Loucy (cell line): ENCODE measurements around the gene VSIG10.

ENCODE experiments used
- H2AFZ ChIP-seq: fragments of 200-600 bp; sonication (generic); 2 replicates; pipeline ENCODE4 v1.6.0; 2016; ENCODE audit warnings: antibody characterized with exemption, mild to moderate bottlenecking, low read length, moderate library complexity
- H3F3A ChIP-seq: fragments of 200-600 bp; 2 replicates; pipeline ENCODE4 v1.6.0; 2016; ENCODE audit warnings: antibody characterized with exemption, low read depth, mild to moderate bottlenecking
- H3K27me3 ChIP-seq: fragments of 200-600 bp; sonication (generic); 2 replicates; pipeline ENCODE4 v1.6.1; 2014; ENCODE audit warnings: low read length, mild to moderate bottlenecking; ENCODE audit not compliant: insufficient read depth, poor library complexity, severe bottlenecking
- H3K36me3 ChIP-seq: fragments of 200-600 bp; sonication (generic); 2 replicates; pipeline ENCODE4 v1.6.1; 2016; ENCODE audit warnings: low read length; ENCODE audit not compliant: insufficient read depth
- H3K4me1 ChIP-seq: fragments of 200-600 bp; sonication (generic); 2 replicates; pipeline ENCODE4 v1.5.1; 2014; ENCODE audit warnings: low read length, mild to moderate bottlenecking; ENCODE audit not compliant: insufficient read depth, poor library complexity, severe bottlenecking
- H3K4me2 ChIP-seq: fragments of 200-600 bp; sonication (generic); 2 replicates; pipeline ENCODE4 v1.6.0; 2014; ENCODE audit warnings: antibody characterized with exemption, low read length, low read depth, mild to moderate bottlenecking; ENCODE audit not compliant: poor library complexity, severe bottlenecking
- H3K4me3 ChIP-seq: fragments of 200-600 bp; sonication (generic); 2 replicates; pipeline ENCODE4 v1.5.1; 2014; ENCODE audit warnings: low read length, mild to moderate bottlenecking, mixed read lengths; ENCODE audit not compliant: poor library complexity, severe bottlenecking
- H3K79me2 ChIP-seq: fragments of 200-600 bp; sonication (generic); 2 replicates; pipeline ENCODE4 v1.6.1; 2014; ENCODE audit warnings: low read length; ENCODE audit not compliant: insufficient read depth
- H3K9ac ChIP-seq: fragments of 200-600 bp; sonication (generic); 2 replicates; pipeline ENCODE4 v1.6.0; 2014; ENCODE audit warnings: mild to moderate bottlenecking, low read depth, low read length, moderate library complexity; ENCODE audit not compliant: poor library complexity, severe bottlenecking
- H3K9me2 ChIP-seq: fragments of 200-600 bp; sonication (generic); replicated peaks from 2 replicates; pipeline ENCODE4 v1.6.1; 2016; ENCODE audit warnings: low read depth, low read length, mixed read lengths
- H3K9me3 ChIP-seq: fragments of 200-600 bp; sonication (generic); 2 replicates; pipeline ENCODE4 v1.6.1; 2014; ENCODE audit warnings: mild to moderate bottlenecking, antibody characterized with exemption, low read length, low read depth; ENCODE audit not compliant: insufficient read depth
- H4K20me1 ChIP-seq: fragments of 200-600 bp; sonication (generic); 2 replicates; pipeline ENCODE4 v1.6.0; 2014; ENCODE audit warnings: antibody characterized with exemption, low read length, mild to moderate bottlenecking; ENCODE audit not compliant: insufficient read depth, poor library complexity, severe bottlenecking
- CTCF ChIP-seq: fragments of 200-600 bp; sonication (generic); conservative IDR thresholded peaks from 2 replicates; pipeline ENCODE4 v1.5.1; 2014; ENCODE audit warnings: mild to moderate bottlenecking, antibody characterized with exemption, low read length
- EZH2phosphoT487 ChIP-seq: fragments of 200-600 bp; IDR thresholded peaks from 2 replicates; pipeline ENCODE4 v1.6.1; 2018; ENCODE audit warnings: antibody characterized with exemption, mild to moderate bottlenecking, moderate library complexity, borderline replicate concordance

Gene VSIG10

GRCh38 chr12:118103201-118103600 lies 610 bp downstream of the VSIG10 start:
- Histone ChIP-seq H3K36me3 (no peaks in the 10 kb centered on the region), H3K9me3 (no peaks in the 10 kb centered on the region), H3K9me2 (no peaks in the 10 kb centered on the region), H3K9ac (peak overlapping the region; percentile 77), H2AFZ (peak overlapping the region; percentile 95), H4K20me1 (no peaks in the 10 kb centered on the region), H3K4me3 (peak overlapping the region; percentile 90), H3K4me1 (peaks cover 4% of the 10 kb centered on the region), H3F3A (no peaks in the 10 kb centered on the region), H3K4me2 (peak overlapping the region; percentile 79), H3K27me3 (no peaks in the 10 kb centered on the region), H3K79me2 (no peaks in the 10 kb centered on the region)
- TF ChIP-seq CTCF (no peak), EZH2phosphoT487 (no peak)

- no peaks in the 10 kb centered on the region for H3K27me3 ChIP-seq
- no peaks in the 10 kb centered on the region for H3K79me2 ChIP-seq
- H3K4me2 ChIP-seq: peak overlapping the region; percentile 79
- H3K4me1 ChIP-seq: peaks cover 4% of the 10 kb centered on the region
- peak overlapping the region; percentile 95 for H2AFZ ChIP-seq
- H3K36me3 ChIP-seq: no peaks in the 10 kb centered on the region
- no peaks in the 10 kb centered on the region for H3K9me3 ChIP-seq
- TF ChIP-seq CTCF (no peak), EZH2phosphoT487 (no peak)
- H3K9me2 ChIP-seq: no peaks in the 10 kb centered on the region
- peak overlapping the region; percentile 90 for H3K4me3 ChIP-seq
- H4K20me1 ChIP-seq: no peaks in the 10 kb centered on the region
- H3F3A ChIP-seq: no peaks in the 10 kb centered on the region
- no peak overlapping the region for H3K9ac ChIP-seq
Observed at GRCh38 chr12:118102609-118103008, 1.2 kb downstream of the VSIG10 start.

GRCh38 chr12:118102070-118102469 lies 1.7 kb downstream of the VSIG10 start:
- Histone ChIP-seq H3K4me2 (peak overlapping the region; percentile 79), H3K79me2 (no peaks in the 10 kb centered on the region)
- no peak for TF ChIP-seq CTCF

More at GRCh38 chr12:118102070-118102469, 1.7 kb downstream of the VSIG10 start:
- Histone ChIP-seq H3K4me3 (no peak overlapping the region), H4K20me1 (no peaks in the 10 kb centered on the region), H3K9me2 (no peaks in the 10 kb centered on the region), H2AFZ (no peak overlapping the region), H3K27me3 (no peaks in the 10 kb centered on the region), H3K9ac (no peak overlapping the region), H3K36me3 (no peaks in the 10 kb centered on the region), H3K9me3 (no peaks in the 10 kb centered on the region), H3K4me1 (peaks cover 4% of the 10 kb centered on the region), H3F3A (no peaks in the 10 kb centered on the region)
